Neural crest cell (in vitro differentiated cells): ENCODE data around the gene RCOR1. TPM values are rescaled to one million over a fixed set of nuclear protein-coding genes. Genes with fewer than 3 reads are reported as not detected.
"Not testable (repeated sequence)": the region's sequence is repeated elsewhere in the genome, so short reads cannot be mapped to it uniquely, and the experiment has no call there.

ENCODE experiments used
- DNase-seq: peaks from one replicate; pipeline ENCODE4 v3.0.0; 2021; ENCODE audit warnings: low read depth, mixed read lengths, low spot score
- H3K27ac Mint-ChIP-seq: one replicate; pipeline ENCODE4 v1.8.0; 2021; ENCODE audit warnings: mild to moderate bottlenecking, mixed read lengths; ENCODE audit not compliant: unreplicated experiment
- H3K27me3 Mint-ChIP-seq: 2 replicates; pipeline ENCODE4 v1.8.0; 2021; ENCODE audit warnings: low read depth, mild to moderate bottlenecking, mixed read lengths
- H3K36me3 Mint-ChIP-seq: 2 replicates; pipeline ENCODE4 v1.8.0; 2021; ENCODE audit warnings: low read depth, mild to moderate bottlenecking, mixed read lengths
- H3K4me1 Mint-ChIP-seq: 2 replicates; pipeline ENCODE4 v1.8.0; 2021; ENCODE audit warnings: mixed read lengths
- H3K4me3 Mint-ChIP-seq: one replicate; pipeline ENCODE4 v1.8.0; 2021; ENCODE audit warnings: mild to moderate bottlenecking, mixed read lengths
- H3K9me3 Mint-ChIP-seq: 2 replicates; pipeline ENCODE4 v1.8.0; 2021; ENCODE audit warnings: mixed read lengths
- total RNA-seq: library from RNA; stranded (reverse); gene quantifications from 2 replicates; pipeline ENCODE4 v1.2.1, GENCODE V29; 2021
- TF ChIP-seq, protein P1 (sequence below): fragments of 200-600 bp; sonication (generic); conservative IDR thresholded peaks from 2 replicates; pipeline ENCODE4 v1.5.0; 2021; ENCODE audit warnings: antibody characterized with exemption, mild to moderate bottlenecking

The RCOR1 gene
- total RNA-seq, 1 donor from 2014 or later = 27.8 TPM

DNA sequence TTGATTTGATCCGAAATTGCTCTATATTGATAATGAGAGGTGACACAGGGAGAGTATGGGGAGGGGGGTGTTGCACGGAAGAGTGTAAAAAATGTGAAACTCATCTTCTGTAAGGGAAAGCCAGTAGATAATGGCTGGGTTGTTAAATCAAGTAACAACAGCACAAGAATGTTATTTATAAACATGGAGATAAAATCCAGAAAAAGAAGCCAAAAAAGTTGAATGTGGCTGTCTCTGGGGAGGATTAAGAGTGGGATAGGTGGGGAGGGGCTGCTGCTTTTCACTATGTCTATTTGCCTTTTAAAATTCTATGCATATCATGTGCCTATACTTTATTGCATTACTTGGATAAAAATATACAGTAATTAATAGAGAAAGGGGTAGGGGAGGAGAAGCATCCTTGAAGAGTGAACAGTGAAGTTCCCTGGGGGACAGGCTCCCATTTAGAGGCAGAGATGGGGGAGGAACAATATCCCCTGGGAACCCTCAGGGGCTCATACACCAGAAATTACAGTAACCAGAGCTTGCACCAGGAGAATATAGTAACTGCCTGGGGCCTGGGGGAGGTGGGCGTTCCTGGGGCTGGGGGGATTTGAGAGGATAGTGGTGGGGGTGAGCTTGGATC, 43.7 kb upstream of the RCOR1 start:
- H3K27ac Mint-ChIP-seq = no peak overlapping the region
- DNase-seq = no peak
- H3K9me3 Mint-ChIP-seq = no peaks in the 10 kb centered on the region
- peaks cover 53% of the 10 kb centered on the region for H3K27me3 Mint-ChIP-seq
- peaks cover 9% of the 10 kb centered on the region for H3K4me1 Mint-ChIP-seq
- H3K36me3 Mint-ChIP-seq = no peaks in the 10 kb centered on the region
- TF ChIP-seq, protein P1, sequence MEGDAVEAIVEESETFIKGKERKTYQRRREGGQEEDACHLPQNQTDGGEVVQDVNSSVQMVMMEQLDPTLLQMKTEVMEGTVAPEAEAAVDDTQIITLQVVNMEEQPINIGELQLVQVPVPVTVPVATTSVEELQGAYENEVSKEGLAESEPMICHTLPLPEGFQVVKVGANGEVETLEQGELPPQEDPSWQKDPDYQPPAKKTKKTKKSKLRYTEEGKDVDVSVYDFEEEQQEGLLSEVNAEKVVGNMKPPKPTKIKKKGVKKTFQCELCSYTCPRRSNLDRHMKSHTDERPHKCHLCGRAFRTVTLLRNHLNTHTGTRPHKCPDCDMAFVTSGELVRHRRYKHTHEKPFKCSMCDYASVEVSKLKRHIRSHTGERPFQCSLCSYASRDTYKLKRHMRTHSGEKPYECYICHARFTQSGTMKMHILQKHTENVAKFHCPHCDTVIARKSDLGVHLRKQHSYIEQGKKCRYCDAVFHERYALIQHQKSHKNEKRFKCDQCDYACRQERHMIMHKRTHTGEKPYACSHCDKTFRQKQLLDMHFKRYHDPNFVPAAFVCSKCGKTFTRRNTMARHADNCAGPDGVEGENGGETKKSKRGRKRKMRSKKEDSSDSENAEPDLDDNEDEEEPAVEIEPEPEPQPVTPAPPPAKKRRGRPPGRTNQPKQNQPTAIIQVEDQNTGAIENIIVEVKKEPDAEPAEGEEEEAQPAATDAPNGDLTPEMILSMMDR = no peak
- no peak overlapping the region for H3K4me3 Mint-ChIP-seq

GRCh38 chr14:102550927-102551401, 41.5 kb upstream of the RCOR1 start:
- not testable (repeated sequence) for H3K27ac Mint-ChIP-seq, H3K4me1 Mint-ChIP-seq, DNase-seq, H3K36me3 Mint-ChIP-seq, H3K4me3 Mint-ChIP-seq, H3K9me3 Mint-ChIP-seq
- peaks cover 37% of the 10 kb centered on the region for H3K27me3 Mint-ChIP-seq

DNA sequence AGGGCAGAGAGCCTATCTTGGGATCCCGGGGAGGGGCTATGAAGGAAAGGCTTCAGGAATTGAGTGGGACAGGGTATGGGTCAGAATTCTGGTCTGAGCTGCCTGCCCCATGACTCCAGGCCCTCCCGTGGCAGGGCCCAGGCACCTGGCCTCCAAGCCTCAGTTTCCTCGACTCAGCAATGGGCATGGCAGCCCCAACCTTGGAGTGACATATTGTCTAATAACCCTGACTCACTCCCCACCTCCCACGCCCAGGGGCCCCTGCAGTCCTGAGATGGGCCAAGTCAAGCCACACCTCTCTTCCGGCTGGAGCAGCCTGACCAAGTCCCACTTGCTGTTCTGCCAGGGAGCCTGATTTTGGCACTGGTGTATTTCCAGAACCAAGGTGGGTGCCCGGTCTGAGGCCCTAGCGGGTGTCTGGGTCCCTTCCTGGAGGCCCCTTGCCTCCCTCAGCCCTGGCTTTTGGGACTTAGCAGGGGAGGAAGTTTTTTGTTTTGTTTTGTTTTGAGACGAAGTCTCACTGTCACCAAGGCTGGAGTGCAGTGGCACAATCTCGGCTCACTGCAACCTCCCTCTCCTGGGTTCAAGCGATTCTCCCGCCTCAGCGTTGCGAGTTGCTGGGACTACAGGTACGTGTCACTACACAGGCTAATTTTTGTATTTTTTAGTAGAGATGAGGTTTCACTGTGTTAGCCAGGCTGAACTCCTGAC, 40.3 kb upstream of the RCOR1 start:
- Mint-ChIP-seq H3K4me1 (no peaks in the 10 kb centered on the region), H3K27me3 (peaks cover 25% of the 10 kb centered on the region), H3K4me3 (no peak overlapping the region), H3K27ac (no peak overlapping the region), H3K36me3 (no peaks in the 10 kb centered on the region), H3K9me3 (no peaks in the 10 kb centered on the region)
- no peak for DNase-seq
- TF ChIP-seq, protein P1 = no peak

DNA sequence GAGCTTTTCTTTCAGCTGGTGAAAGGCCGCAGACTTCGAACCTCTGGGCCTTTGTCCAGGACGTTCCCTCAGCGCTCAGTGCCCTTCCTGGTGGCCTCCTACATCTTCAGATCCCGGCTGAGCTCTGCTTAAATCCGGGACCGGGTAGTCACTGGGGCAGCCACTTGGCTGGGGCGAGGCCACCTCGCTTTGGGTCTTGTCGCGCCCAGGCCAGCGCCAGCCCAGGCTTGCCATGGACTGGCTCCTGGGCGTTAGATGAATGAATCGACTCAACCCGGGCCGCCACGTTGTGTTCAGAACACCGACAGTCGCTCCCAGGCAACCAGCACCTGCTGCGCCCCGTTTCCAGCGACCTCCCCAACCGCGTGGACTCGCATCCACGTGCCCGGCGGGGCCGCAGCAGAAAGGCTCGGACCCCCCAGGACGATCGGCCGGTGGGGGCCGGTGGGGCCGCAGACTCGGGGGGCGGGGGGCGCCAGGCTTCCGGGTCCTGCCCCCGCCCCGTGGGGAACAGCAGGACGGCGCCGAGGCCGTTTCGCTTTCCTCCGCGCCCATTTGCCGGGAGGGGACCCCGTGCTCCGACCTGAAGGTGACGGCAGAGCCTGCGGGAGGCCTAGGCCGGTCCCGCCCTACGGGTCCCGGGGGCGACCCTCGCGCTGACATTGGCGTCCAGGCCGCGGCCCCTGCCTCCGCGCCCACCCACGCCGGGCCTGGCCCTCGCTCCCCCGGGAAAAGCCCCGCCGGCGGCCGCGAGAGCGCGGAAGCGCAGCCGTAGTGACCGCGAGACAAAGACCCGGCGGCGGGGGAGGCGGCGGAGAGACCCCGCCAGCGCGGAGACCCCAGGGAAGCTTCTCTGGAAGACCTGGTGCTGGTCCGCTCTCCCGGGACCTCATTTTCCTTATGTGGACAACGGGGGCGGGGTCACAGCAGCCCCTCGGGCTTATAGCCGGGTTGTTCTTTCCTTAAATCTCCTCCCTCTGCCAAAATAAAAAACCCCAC, 37.3 kb upstream of the RCOR1 start:
- Mint-ChIP-seq H3K4me3 (peak overlapping the region; percentile 72), H3K27me3 (peaks cover 6% of the 10 kb centered on the region), H3K36me3 (no peaks in the 10 kb centered on the region), H3K4me1 (no peaks in the 10 kb centered on the region), H3K27ac (no peak overlapping the region), H3K9me3 (no peaks in the 10 kb centered on the region)
- DNase-seq = peak; percentile 52
- TF ChIP-seq, protein P1 = no peak

DNA sequence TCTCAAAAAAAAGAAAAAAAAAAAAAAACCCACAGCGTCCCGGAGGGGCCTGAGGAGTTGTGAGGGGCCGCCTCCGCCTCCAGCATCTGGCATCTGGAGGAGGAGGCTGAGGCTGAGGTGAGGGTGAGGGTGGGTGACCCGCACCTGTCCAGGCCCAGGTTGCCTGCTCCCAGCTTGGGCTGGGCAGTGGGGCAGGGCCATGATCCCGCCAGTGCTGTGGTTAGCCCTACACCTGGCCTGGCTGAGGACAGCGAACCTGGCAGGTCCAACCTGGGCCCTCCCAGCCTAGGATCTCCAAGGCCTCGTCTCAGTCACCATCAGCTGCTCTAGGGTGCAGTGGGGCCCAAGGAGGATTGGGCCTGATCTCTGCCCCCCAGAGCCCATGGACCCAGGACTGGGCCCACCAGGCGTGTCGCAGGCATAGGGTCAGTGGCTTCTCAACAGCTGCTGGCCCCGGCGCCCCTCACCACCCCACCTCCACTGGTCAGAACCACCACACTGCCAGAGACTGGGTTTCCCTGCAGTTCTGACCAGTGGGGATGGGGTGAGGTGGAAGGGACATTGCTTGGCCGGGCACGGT, 36.3 kb upstream of the RCOR1 start:
- no peaks in the 10 kb centered on the region for H3K4me1 Mint-ChIP-seq
- no peaks in the 10 kb centered on the region for H3K9me3 Mint-ChIP-seq
- H3K27me3 Mint-ChIP-seq = no peaks in the 10 kb centered on the region
- TF ChIP-seq, protein P1 = no peak
- no peak overlapping the region for H3K4me3 Mint-ChIP-seq
- no peak for DNase-seq
- H3K27ac Mint-ChIP-seq = no peak overlapping the region
- H3K36me3 Mint-ChIP-seq = no peaks in the 10 kb centered on the region
